HepG2 (cell line): ENCODE results near the gene GALR2. TPM values are rescaled to one million over a fixed set of nuclear protein-coding genes. Genes with fewer than 3 reads are reported as not detected.

Experiments
- ELF4 ChIP-seq: sonication (generic); formaldehyde crosslinking; IDR thresholded peaks from 2 replicates; pipeline ENCODE4 v1.5.0; 2020; ENCODE audit warnings: missing genetic modification reagents, mild to moderate bottlenecking, moderate library complexity, borderline replicate concordance
- GABPB1 ChIP-seq: IDR thresholded peaks from 2 replicates; pipeline ENCODE4 v1.6.1; 2016; ENCODE audit warnings: mild to moderate bottlenecking, missing genetic modification reagents, moderate library complexity, missing compliant biosample characterization
- MED1 ChIP-seq: sonication (generic); formaldehyde crosslinking; IDR thresholded peaks from 2 replicates; pipeline ENCODE4 v1.4.0; 2020; ENCODE audit warnings: missing genetic modification reagents
- RBM39 ChIP-seq: fragments of 200-400 bp; formaldehyde crosslinking; IDR thresholded peaks from one replicate; pipeline ENCODE4 v1.6.1; 2018; ENCODE audit warnings: antibody characterized with exemption, mild to moderate bottlenecking, low read depth, low read length; ENCODE audit not compliant: poor library complexity, severe bottlenecking
- REXO4 ChIP-seq: sonication (generic); formaldehyde crosslinking; IDR thresholded peaks from 2 replicates; pipeline ENCODE4 v1.8.0; 2022; ENCODE audit warnings: missing genetic modification reagents, mild to moderate bottlenecking, borderline replicate concordance
- RFXANK ChIP-seq: IDR thresholded peaks from 2 replicates; pipeline ENCODE4 v1.6.1; 2016
- SRSF4 ChIP-seq: fragments of 200-400 bp; formaldehyde crosslinking; IDR thresholded peaks from one replicate; pipeline ENCODE4 v1.6.1; 2018; ENCODE audit warnings: mild to moderate bottlenecking, low read depth, low read length, moderate library complexity; ENCODE audit not compliant: poor library complexity, severe bottlenecking
- SRY ChIP-seq: sonication (generic); formaldehyde crosslinking; IDR thresholded peaks from 2 replicates; pipeline ENCODE4 v1.8.0; 2022; ENCODE audit warnings: mild to moderate bottlenecking, missing genetic modification reagents
- STAT5B ChIP-seq: sonication (generic); formaldehyde crosslinking; IDR thresholded peaks from 2 replicates; pipeline ENCODE4 v1.4.0; 2020; ENCODE audit warnings: missing genetic modification reagents
- TP53 ChIP-seq: sonication (generic); formaldehyde crosslinking; conservative IDR thresholded peaks from 2 replicates; pipeline ENCODE4 v1.4.0; 2020; ENCODE audit warnings: missing genetic modification reagents
- ZFP41 ChIP-seq: sonication (generic); formaldehyde crosslinking; IDR thresholded peaks from 2 replicates; pipeline ENCODE4 v1.4.0; 2020; ENCODE audit warnings: mild to moderate bottlenecking, missing genetic modification reagents, borderline replicate concordance
- ZKSCAN1 ChIP-seq: fragments of 150-350 bp; IDR thresholded peaks from 2 replicates; pipeline ENCODE4 v1.6.1; 2014; ENCODE audit warnings: low read length
- ZNF207 ChIP-seq: fragments of 450-650 bp; IDR thresholded peaks from 2 replicates; pipeline ENCODE4 v1.6.1; 2016; ENCODE audit warnings: antibody characterized with exemption, borderline replicate concordance
- ZNF616 ChIP-seq: sonication (generic); formaldehyde crosslinking; IDR thresholded peaks from 2 replicates; pipeline ENCODE4 v1.5.0; 2020; ENCODE audit warnings: low read depth, mild to moderate bottlenecking, missing genetic modification reagents
- ZNF841 ChIP-seq: sonication (generic); formaldehyde crosslinking; IDR thresholded peaks from 2 replicates; pipeline ENCODE4 v1.8.1; 2023; ENCODE audit warnings: missing genetic modification reagents, borderline replicate concordance
- polyA plus RNA-seq, 8 experiments: library from polyadenylated mRNA; depleted of rRNA in 3 of 8; stranded (reverse) in 7 of 8; unstranded in 1 of 8; fragments of >200 nt; fragmentation: Illumina TruSeq in 4 of 8; extraction: Trizol in 4 of 8; gene quantifications; 2 replicates each; pipeline versions ENCODE4 v1.2.1 to v1.2.3, GENCODE V29; 2011 to 2016; ENCODE audit warnings: low read depth in 4 of 8, missing spikeins in 1 of 8, mixed read lengths in 1 of 8; ENCODE audit not compliant: insufficient read depth in 1 of 8
- total RNA-seq, 5 experiments: library from RNA; depleted of rRNA; stranded (reverse); fragments of >200 nt; fragmentation: Illumina TruSeq; extraction: Trizol; gene quantifications; 2 replicates each; pipeline ENCODE4 v1.2.3, GENCODE V29; 2016; ENCODE audit warnings: low read depth in 1 of 5
- TF ChIP-seq, protein P1 (sequence below): sonication (generic); formaldehyde crosslinking; IDR thresholded peaks from 2 replicates; pipeline ENCODE4 v1.4.0; 2020; ENCODE audit warnings: mild to moderate bottlenecking, missing genetic modification reagents
- TF ChIP-seq, protein P2 (sequence below): sonication (generic); formaldehyde crosslinking; IDR thresholded peaks from 2 replicates; pipeline ENCODE4 v1.5.0; 2020; ENCODE audit warnings: mild to moderate bottlenecking, missing genetic modification reagents
- TF ChIP-seq, protein P3 (sequence below): sonication (generic); formaldehyde crosslinking; IDR thresholded peaks from 2 replicates; pipeline ENCODE4 v1.8.1; 2022; ENCODE audit warnings: low read depth, mild to moderate bottlenecking, missing genetic modification reagents

Gene GALR2
- total and polyA plus RNA-seq, 2 of the 13 experiments (the other 11 are each of a cell fraction or from before 2014, with no cell fraction given): 0.48 to 0.58 TPM

DNA sequence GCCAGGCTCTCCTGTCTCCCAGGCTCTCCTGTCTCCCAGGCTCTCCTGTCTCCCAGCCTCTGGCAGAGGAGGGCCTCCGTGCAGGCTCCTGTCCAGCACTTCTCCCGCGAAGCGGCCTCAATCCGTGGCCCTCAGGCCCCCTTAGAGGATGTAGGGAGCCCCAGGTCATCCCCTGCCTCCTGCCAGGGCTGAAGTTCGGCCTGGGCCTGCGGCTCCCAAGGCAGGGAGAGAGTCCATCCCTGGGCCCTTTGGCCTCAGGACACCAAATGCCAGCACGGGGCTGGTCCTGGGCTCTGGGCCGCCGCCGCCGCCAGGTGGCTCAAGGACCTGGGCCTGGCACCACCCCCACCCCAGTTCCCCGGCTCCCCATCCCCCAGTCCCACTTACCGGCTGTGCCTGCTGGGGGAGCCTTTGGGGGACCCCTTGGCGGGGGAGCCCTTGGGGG lies 47.8 kb upstream of the GALR2 start (continued):
- TF ChIP-seq, protein P1, sequence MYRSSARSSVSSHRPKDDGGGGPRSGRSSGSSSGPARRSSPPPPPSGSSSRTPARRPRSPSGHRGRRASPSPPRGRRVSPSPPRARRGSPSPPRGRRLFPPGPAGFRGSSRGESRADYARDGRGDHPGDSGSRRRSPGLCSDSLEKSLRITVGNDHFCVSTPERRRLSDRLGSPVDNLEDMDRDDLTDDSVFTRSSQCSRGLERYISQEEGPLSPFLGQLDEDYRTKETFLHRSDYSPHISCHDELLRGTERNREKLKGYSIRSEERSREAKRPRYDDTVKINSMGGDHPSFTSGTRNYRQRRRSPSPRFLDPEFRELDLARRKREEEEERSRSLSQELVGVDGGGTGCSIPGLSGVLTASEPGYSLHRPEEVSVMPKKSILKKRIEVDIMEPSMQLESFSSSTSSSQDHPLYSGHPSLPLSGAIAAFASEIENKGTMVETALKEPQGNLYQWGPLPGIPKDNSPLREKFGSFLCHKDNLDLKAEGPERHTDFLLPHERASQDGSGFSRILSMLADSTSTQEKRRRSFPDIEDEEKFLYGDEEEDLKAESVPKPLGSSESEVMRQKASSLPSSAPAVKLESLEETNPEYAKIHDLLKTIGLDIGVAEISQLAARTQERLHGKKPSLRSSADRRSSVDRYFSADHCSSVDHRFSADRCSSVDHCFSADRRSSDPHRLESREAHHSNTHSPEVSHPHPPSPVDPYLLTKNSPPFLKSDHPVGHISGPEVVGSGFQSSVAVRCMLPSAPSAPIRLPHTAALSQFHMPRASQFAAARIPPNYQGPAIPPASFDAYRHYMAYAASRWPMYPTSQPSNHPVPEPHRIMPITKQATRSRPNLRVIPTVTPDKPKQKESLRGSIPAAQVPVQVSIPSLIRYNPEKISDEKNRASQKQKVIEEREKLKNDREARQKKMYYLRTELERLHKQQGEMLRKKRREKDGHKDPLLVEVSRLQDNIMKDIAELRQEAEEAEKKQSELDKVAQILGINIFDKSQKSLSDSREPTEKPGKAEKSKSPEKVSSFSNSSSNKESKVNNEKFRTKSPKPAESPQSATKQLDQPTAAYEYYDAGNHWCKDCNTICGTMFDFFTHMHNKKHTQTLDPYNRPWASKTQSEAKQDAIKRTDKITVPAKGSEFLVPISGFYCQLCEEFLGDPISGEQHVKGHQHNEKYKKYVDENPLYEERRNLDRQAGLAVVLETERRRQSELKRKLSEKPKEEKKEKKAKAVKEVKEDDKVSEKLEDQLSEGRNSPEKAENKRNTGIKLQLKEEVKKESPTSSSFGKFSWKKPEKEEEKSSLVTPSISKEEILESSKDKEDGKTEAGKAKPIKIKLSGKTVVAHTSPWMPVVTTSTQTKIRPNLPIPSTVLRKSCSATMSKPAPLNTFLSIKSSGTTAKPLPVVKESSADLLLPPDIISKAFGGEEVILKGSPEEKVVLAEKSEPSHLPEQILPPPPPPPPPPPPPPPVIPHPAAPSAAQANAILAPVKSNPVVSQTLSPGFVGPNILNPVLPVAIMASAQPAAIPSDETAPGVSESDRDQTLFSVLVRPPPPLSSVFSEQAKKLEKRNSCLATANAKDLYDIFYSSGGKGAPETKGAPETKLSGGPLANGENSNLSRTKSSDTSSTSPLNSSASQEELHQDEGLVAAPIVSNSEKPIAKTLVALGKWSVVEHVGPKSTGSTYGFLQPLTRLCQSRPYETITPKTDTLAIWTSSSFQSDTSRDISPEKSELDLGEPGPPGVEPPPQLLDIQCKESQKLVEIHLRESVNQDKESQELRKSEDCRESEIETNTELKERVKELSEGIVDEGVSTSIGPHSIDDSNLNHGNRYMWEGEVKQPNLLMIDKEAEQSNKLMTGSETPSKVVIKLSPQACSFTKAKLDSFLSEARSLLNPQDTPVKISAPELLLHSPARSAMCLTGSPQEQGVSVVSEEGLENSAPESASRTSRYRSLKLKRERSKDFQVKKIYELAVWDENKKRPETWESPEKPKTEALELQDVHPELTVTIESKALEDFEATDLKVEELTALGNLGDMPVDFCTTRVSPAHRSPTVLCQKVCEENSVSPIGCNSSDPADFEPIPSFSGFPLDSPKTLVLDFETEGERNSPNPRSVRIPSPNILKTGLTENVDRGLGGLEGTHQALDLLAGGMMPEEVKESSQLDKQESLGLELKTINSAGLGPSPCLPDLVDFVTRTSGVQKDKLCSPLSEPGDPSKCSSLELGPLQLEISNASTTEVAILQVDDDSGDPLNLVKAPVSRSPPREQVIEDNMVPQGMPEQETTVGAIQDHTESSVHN: no peak
- no peak for TF ChIP-seq TP53 (CRISPR knock-in tag)
- TF ChIP-seq ZNF841 (CRISPR knock-in tag): no peak
- TF ChIP-seq REXO4 (CRISPR knock-in tag): no peak
- peak; percentile 25 for TF ChIP-seq RBM39
- TF ChIP-seq GABPB1 (CRISPR knock-in tag): no peak
- peak; percentile 14; the same call in 1 of the 2 replicates for TF ChIP-seq SRY
- TF ChIP-seq ZFP41 (CRISPR knock-in tag): no peak
- no peak for TF ChIP-seq RFXANK
- no peak for TF ChIP-seq STAT5B (CRISPR knock-in tag)
- TF ChIP-seq, protein P2, sequence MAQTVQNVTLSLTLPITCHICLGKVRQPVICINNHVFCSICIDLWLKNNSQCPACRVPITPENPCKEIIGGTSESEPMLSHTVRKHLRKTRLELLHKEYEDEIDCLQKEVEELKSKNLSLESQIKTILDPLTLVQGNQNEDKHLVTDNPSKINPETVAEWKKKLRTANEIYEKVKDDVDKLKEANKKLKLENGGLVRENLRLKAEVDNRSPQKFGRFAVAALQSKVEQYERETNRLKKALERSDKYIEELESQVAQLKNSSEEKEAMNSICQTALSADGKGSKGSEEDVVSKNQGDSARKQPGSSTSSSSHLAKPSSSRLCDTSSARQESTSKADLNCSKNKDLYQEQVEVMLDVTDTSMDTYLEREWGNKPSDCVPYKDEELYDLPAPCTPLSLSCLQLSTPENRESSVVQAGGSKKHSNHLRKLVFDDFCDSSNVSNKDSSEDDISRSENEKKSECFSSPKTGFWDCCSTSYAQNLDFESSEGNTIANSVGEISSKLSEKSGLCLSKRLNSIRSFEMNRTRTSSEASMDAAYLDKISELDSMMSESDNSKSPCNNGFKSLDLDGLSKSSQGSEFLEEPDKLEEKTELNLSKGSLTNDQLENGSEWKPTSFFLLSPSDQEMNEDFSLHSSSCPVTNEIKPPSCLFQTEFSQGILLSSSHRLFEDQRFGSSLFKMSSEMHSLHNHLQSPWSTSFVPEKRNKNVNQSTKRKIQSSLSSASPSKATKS: no peak
- no peak for TF ChIP-seq ZNF616 (CRISPR knock-in tag)
- TF ChIP-seq ZNF207: no peak
- no peak for TF ChIP-seq ZKSCAN1
- no peak for TF ChIP-seq ELF4 (CRISPR knock-in tag)
- TF ChIP-seq, protein P3, sequence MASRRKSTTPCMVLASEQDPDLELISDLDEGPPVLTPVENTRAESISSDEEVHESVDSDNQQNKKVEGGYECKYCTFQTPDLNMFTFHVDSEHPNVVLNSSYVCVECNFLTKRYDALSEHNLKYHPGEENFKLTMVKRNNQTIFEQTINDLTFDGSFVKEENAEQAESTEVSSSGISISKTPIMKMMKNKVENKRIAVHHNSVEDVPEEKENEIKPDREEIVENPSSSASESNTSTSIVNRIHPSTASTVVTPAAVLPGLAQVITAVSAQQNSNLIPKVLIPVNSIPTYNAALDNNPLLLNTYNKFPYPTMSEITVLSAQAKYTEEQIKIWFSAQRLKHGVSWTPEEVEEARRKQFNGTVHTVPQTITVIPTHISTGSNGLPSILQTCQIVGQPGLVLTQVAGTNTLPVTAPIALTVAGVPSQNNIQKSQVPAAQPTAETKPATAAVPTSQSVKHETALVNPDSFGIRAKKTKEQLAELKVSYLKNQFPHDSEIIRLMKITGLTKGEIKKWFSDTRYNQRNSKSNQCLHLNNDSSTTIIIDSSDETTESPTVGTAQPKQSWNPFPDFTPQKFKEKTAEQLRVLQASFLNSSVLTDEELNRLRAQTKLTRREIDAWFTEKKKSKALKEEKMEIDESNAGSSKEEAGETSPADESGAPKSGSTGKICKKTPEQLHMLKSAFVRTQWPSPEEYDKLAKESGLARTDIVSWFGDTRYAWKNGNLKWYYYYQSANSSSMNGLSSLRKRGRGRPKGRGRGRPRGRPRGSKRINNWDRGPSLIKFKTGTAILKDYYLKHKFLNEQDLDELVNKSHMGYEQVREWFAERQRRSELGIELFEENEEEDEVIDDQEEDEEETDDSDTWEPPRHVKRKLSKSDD: no peak
- no peak for TF ChIP-seq SRSF4
- no peak for TF ChIP-seq MED1 (CRISPR knock-in tag)
